ENCODE results near the gene CITED2.

- no peak for TF ChIP-seq POLR2AphosphoS5 (IDR thresholded peaks at IDR 0.05)
- no peak for TF ChIP-seq CTCF (IDR thresholded peaks at IDR 0.05)
- no peak for TF ChIP-seq POLR2A (IDR thresholded peaks at IDR 0.05)
- no peak for TF ChIP-seq EP300 (IDR thresholded peaks at IDR 0.05)
Measured at GRCh38 chr6:139372326-139373153, 1.9 kb downstream of the CITED2 start.
